Heart left ventricle (tissue), 16 donors: ENCODE measurements around the gene TPRKB. TPM values are rescaled to one million over a fixed set of nuclear protein-coding genes. Genes with fewer than 3 reads are reported as not detected.
"Not testable (repeated sequence)": the region's sequence is repeated elsewhere in the genome, so short reads cannot be mapped to it uniquely, and the experiment has no call there.

ENCODE experiments used
- ATAC-seq, 4 donors: fragments of 200-7000 bp; cut with Tn5 transposase; one replicate each; pipeline ENCODE4 v1.9.1; 2020 to 2022; ENCODE audit warnings: moderate library complexity in 4 of 4, mild to moderate bottlenecking in 3 of 4, moderate number of reproducible peaks in 1 of 4
- DNase-seq, 5 donors: peaks; one replicate each; pipeline ENCODE4 v3.0.0-alpha.2; 2020
- H3K27ac ChIP-seq, 12 donors: fragments of 200-600 bp; sonication (generic) in 4 of 12; one replicate each; pipeline versions ENCODE4 v1.5.0 to v1.8.0; 2016 to 2022; ENCODE audit warnings: mild to moderate bottlenecking in 2 of 12
- H3K27me3 ChIP-seq, 9 donors: fragments of 200-600 bp; sonication (generic) in 2 of 9; one replicate each; pipeline versions ENCODE4 v1.5.1 to v1.8.0; 2016 to 2022; ENCODE audit warnings: mild to moderate bottlenecking in 3 of 9
- H3K36me3 ChIP-seq, 9 donors: fragments of 200-600 bp; sonication (generic) in 2 of 9; one replicate each; pipeline versions ENCODE4 v1.5.0 to v1.8.0; 2018 to 2022; ENCODE audit warnings: mild to moderate bottlenecking in 2 of 9
- H3K4me1 ChIP-seq, 12 donors: fragments of 200-600 bp; sonication (generic) in 4 of 12; one replicate each; pipeline versions ENCODE4 v1.5.0 to v1.8.0; 2016 to 2022; ENCODE audit warnings: mild to moderate bottlenecking in 3 of 12
- H3K4me3 ChIP-seq, 12 donors: fragments of 200-600 bp; sonication (generic) in 4 of 12; one replicate each; pipeline versions ENCODE4 v1.5.0 to v1.8.0; 2017 to 2022; ENCODE audit warnings: mild to moderate bottlenecking in 9 of 12, moderate library complexity in 4 of 12
- H3K9me3 ChIP-seq, 12 donors: fragments of 200-600 bp; sonication (generic) in 4 of 12; one replicate each; pipeline versions ENCODE4 v1.5.0 to v1.8.0; 2016 to 2022; ENCODE audit warnings: mild to moderate bottlenecking in 1 of 12
- POLR2A ChIP-seq, 2 donors: fragments of 450-650 bp; IDR thresholded peaks; one replicate each; pipeline ENCODE4 v1.6.1; 2017; ENCODE audit warnings: antibody characterized with exemption in 2 of 2, mild to moderate bottlenecking in 2 of 2, moderate library complexity in 2 of 2
- WGBS, 4 donors: extraction: QIAGEN DNeasy Blood & Tissue Kit in 2 of 4; methylation state at CpG; one replicate each; pipeline versions ENCODE4 v1.1.5 to v1.1.7; 2013 to 2018; 5-methylcytosine and 5-hydroxymethylcytosine counted together
- intact Hi-C, 10 donors: fragments of 100-400 bp; cut with DNase I; formaldehyde crosslinking; loops; one replicate each; pipeline versions ENCODE4 v1.11.1 to v1.14.2; 2022
- polyA plus RNA-seq, 2 donors: library from polyadenylated mRNA; stranded (reverse); fragments of 200-250 nt; gene quantifications; one replicate each; pipeline ENCODE4 v1.2.3, GENCODE V29; 2013
- total RNA-seq, 9 donors: library from RNA; depleted of rRNA in 2 of 9; stranded (reverse); fragments of >200 nt in 2 of 9; fragmentation: NEBNext Ultra II Directional in 3 of 9; extraction: Animal tissue kit (Norgen Biotek cat#: 25700) in 3 of 9; gene quantifications; one replicate each; pipeline versions ENCODE4 v1.1.0 to v1.2.4, GENCODE V29; 2016 to 2023
- TF ChIP-seq, protein P1 (sequence below), 12 donors: fragments of 200-600 bp; sonication (generic) in 4 of 12; IDR thresholded peaks; one replicate each; pipeline versions ENCODE4 v1.5.0 to v1.8.0; 2018 to 2022; ENCODE audit warnings: antibody characterized with exemption in 12 of 12, mild to moderate bottlenecking in 5 of 12
- donor health status: ischemic (EF 13 %, LVEDD 7.1; RV severe dilation, severe dysfunction).
- donor health status: healthy with polysubstance abuse.
- donor health status: DM: no; HTN: yes; CAD: no.
- donor health status: DM: no; HTN: no; CAD: no.
- donor health status: ischemic (EF 25% LVEDD 6.9; RV normal size, moderate dysfunction).
- donor health status: ischemic (EF 25% LVEDD 5.7; RV mildly dilated, moderate dysfunction).
- donor health status: healthy.
- donor health status: DM: yes; HTN: yes; CAD: no.
- donor health status: ischemic (EF 35%, LVEDD 5.7; RV mildly dilated, moderate dysfunction).
- donor health status: nonischemic (EF 11% LVEDD 7.7; RV severe dilation, severe dysfunction).
- donor health status: DM: yes; HTN: yes; CAD: no.
- donor health status: PGD.
- donor health status: ischemic (EF 29% LVEDD 5.4; RV normal size, mild dysfunction).
- donor health status: nonischemic (EF 23%, LVEDD 6.1; RV moderate dilation, normal function).

Gene TPRKB
- total and polyA plus RNA-seq, 11 donors: 16.1 to 87.6 (median 31.5) TPM

DNA sequence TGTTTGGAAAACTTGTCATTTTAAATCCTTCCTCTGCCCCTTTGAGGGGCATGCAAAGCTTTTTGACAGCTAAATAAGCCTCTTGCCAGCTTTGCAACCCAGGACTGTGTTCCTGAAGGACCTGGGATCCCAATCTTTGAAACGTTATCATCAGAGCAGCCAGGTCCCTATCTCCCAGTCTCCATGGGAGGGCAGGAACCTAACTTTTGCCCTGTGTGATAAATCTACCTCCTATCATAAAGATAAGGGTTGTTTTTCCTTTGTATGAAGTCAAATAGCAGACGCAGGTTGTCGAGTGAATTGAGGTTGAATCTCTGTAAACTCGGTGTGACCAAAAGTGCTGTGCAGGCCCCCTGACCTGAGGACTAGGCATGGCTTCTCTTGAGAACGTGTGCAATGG lies 30.1 kb downstream of the TPRKB start:
- DNase-seq: no peak
- H3K27ac ChIP-seq: no peak overlapping the region
- H3K27me3 ChIP-seq: no peaks in the 10 kb centered on the region
- TF ChIP-seq, protein P1, sequence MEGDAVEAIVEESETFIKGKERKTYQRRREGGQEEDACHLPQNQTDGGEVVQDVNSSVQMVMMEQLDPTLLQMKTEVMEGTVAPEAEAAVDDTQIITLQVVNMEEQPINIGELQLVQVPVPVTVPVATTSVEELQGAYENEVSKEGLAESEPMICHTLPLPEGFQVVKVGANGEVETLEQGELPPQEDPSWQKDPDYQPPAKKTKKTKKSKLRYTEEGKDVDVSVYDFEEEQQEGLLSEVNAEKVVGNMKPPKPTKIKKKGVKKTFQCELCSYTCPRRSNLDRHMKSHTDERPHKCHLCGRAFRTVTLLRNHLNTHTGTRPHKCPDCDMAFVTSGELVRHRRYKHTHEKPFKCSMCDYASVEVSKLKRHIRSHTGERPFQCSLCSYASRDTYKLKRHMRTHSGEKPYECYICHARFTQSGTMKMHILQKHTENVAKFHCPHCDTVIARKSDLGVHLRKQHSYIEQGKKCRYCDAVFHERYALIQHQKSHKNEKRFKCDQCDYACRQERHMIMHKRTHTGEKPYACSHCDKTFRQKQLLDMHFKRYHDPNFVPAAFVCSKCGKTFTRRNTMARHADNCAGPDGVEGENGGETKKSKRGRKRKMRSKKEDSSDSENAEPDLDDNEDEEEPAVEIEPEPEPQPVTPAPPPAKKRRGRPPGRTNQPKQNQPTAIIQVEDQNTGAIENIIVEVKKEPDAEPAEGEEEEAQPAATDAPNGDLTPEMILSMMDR (IDR thresholded peaks at IDR 0.05): no peak
- no peak for TF ChIP-seq POLR2A (IDR thresholded peaks at IDR 0.05)
- ATAC-seq: no peak
- peaks cover 0 to 9% (median 0%) of the 10 kb centered on the region in 12 donors for H3K4me1 ChIP-seq
- no peaks in the 10 kb centered on the region for H3K9me3 ChIP-seq
- intact Hi-C loops: no loop called here
- 46 to 54% (median 53%) methylated on average over 5 of the region's 5 CpGs for WGBS, 4 donors
- no peak overlapping the region for H3K4me3 ChIP-seq
- no peaks in the 10 kb centered on the region for H3K36me3 ChIP-seq

DNA sequence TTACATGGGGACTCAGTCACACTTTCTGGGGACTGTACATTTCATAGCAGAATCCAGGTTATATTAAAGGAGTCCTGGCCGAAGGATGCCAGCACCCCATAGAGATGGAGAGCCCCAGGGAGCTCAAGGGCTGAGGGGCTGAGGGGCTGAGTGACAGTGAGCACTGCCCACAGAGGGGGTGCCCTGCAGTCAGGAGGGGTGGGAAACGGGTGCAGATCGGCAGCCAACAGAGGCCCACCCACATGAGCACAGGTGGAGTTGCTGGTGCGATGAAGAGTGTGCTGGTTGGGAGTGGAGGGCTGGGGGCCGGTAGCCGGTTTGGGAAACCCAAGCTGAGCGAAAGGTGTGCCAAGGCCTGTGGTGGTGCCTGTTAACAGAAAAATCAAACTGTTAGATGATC lies 32.1 kb downstream of the TPRKB start:
- H3K36me3 ChIP-seq: no peaks in the 10 kb centered on the region
- H3K4me1 ChIP-seq: peaks cover 0 to 18% (median 0%) of the 10 kb centered on the region in 12 donors
- ATAC-seq (no peak), DNase-seq (no peak)
- no peaks in the 10 kb centered on the region for H3K9me3 ChIP-seq
- no peak overlapping the region for H3K27ac ChIP-seq
- H3K4me3 ChIP-seq: no peak overlapping the region
- TF ChIP-seq, protein P1 (IDR thresholded peaks at IDR 0.05): no peak
- no peak for TF ChIP-seq POLR2A (IDR thresholded peaks at IDR 0.05)
- WGBS, 4 donors: 86 to 98% (median 95%) methylated on average over 6 to 7 of the region's 7 CpGs
- H3K27me3 ChIP-seq: no peaks in the 10 kb centered on the region
- intact Hi-C loops: no loop called here

DNA sequence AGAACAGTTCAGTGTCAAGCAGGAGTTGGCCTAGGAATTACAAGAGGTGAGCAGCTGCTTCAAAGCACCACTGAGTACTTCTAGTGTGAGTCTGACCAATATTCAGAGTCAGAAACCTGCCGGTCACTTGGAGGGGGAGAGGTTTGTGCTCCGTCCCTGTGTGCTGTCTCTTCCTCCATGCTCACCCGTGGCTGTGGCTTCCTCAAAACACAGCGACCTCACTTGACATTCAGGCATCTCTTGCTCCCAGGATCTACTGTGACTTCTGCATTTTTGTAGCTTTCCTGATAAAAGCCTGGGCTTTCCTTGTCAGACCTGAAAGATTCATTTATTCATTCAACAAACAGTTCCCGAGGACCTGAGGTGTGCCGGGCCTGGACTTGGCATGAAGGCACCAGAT lies 32.9 kb downstream of the TPRKB start:
- DNase-seq (no peak), ATAC-seq (no peak)
- intact Hi-C loops: no loop called here
- H3K9me3 ChIP-seq: no peaks in the 10 kb centered on the region
- H3K36me3 ChIP-seq: no peaks in the 10 kb centered on the region
- H3K4me1 ChIP-seq: peaks cover 0 to 18% (median 0%) of the 10 kb centered on the region in 12 donors
- H3K4me3 ChIP-seq: no peak overlapping the region
- WGBS, 4 donors: 57 to 72% (median 67%) methylated on average over 6 of the region's 6 CpGs
- H3K27me3 ChIP-seq: no peaks in the 10 kb centered on the region
- H3K27ac ChIP-seq: no peak overlapping the region
- TF ChIP-seq POLR2A (IDR thresholded peaks at IDR 0.05): no peak
- TF ChIP-seq, protein P1 (IDR thresholded peaks at IDR 0.05): no peak

DNA sequence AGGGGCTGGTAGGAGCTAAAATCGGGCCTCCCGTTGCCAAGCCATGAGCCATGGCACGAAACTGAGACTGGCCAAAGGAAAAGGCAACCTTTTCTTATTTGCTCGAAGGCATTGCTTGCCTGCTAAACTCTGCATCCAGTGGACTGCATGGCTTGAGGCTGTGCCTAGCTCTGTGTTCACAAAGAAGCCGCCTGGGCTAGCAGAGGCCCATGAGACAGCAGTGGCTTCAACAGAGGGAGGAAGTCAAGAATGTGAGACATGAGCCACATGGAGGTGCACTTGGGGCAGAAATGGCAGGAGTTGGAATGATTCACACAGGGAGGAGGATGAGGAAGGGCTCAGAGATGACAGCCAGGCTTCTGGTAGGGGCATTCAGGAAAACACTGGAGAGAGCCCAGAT lies 33.5 kb downstream of the TPRKB start:
- intact Hi-C loops: no loop called here
- TF ChIP-seq POLR2A (IDR thresholded peaks at IDR 0.05): no peak
- TF ChIP-seq, protein P1 (IDR thresholded peaks at IDR 0.05): no peak
- Histone ChIP-seq H3K36me3 (no peaks in the 10 kb centered on the region), H3K27ac (no peak overlapping the region), H3K27me3 (no peaks in the 10 kb centered on the region), H3K4me3 (no peak overlapping the region), H3K4me1 (peaks cover 0 to 18% (median 0%) of the 10 kb centered on the region in 12 donors), H3K9me3 (no peaks in the 10 kb centered on the region)
- ATAC-seq (no peak), DNase-seq (no peak)
- WGBS, 4 donors: 70 to 96% (median 85%) methylated on average over 5 of the region's 5 CpGs

DNA sequence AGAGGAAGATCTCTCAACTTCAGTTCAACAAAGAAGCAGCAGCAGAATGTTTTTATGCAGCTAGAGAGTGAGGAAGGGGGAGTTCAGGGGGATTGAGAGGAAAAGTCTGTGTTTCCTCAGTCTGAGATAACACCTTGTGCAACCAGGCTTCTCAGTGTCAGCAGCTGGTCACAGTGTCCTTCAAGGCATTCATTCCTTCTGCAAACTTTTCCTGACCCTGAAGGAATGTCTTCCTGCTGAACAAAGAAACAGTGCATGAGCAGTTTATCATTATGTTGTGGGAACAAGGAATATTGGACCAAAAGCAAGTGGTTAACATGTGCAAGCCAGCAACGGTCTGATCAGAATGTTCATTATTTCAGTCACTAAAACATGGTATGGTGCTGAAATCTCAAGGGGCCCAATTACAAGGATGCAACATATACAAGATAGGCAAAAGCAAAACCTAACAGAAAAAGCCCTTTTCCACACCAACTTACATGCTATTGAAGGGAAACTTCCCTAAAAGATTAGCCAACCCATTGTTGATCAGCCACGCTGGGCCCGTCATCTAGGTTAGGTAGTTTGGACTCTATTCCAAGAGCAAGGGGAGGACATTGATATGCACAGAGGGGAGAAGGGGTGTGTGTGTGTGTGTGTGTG lies 34.2 kb downstream of the TPRKB start:
- H3K27me3 ChIP-seq, intact Hi-C loops, DNase-seq, H3K36me3 ChIP-seq, H3K27ac ChIP-seq, H3K4me3 ChIP-seq, H3K9me3 ChIP-seq: not testable (repeated sequence)
- H3K4me1 ChIP-seq: peaks cover 0 to 18% (median 0%) of the 10 kb centered on the region in 12 donors
- WGBS, 4 donors: 45 to 57% (median 47%) methylated on average over 3 of the region's 3 CpGs
- ATAC-seq: peak in 1 of 4 donors; percentile 27
